ENCODE results near the gene GRIA4. TPM values are rescaled to one million over a fixed set of nuclear protein-coding genes. Genes with fewer than 3 reads are reported as not detected.

GRIA4 gene
- polyA plus RNA-seq, 1 of the 3 experiments (the other 2 are of a cell fraction), result 0.02 TPM

DNA sequence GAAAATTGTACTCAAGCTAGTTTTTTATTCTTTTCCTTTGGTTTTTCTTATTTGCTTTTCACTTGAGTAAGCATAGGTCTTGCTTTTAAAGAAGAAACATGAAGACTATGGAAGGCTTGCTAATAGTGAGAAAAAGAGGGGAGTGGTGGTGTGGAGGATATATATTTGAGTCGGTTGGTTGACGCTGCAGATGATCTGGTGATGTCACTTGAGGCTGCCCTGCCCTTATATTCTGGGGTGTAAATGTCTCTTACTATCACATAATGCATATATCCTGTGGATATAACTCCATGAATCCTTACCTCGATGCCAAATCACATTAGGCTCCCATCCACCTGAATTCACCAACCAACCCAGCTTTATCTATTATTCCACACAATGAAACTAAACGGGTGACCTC, 2.9 kb downstream of the GRIA4 start:
- ChIA-PET POLR2A (no interaction called here), CTCF (interaction anchor here (1.8 to 2.0 kb wide), 3 partner anchors 18 to 1930 kb away, joined by 7 to 11 read pairs (median 7); no protein-coding TSS in a partner anchor)
- no peaks in the 10 kb centered on the region for H3F3A ChIP-seq (replicated peaks; ENCODE audit: insufficient read depth)
- H4K20me1 ChIP-seq (ENCODE audit: insufficient read depth), result no peaks in the 10 kb centered on the region
- no peak overlapping the region for H3K4me3 ChIP-seq (ENCODE audit: low read depth in 2 of 2, low read length in 1 of 2)
- no peaks in the 10 kb centered on the region for H3K79me2 ChIP-seq (ENCODE audit: insufficient read depth)
- no peak for DNase-seq
- peaks cover 34% of the 10 kb centered on the region for H3K27me3 ChIP-seq (ENCODE audit: insufficient read depth)
- H3K27ac ChIP-seq (ENCODE audit: low read depth in 2 of 2, low read length in 1 of 2), result no peak overlapping the region
- TF ChIP-seq CHD2 (IDR thresholded peaks at IDR 0.05; ENCODE audit: low read length, partially characterized antibody) (no peak), GABPA (IDR thresholded peaks at IDR 0.05; ENCODE audit: low read depth) (no peak), MEF2A (IDR thresholded peaks at IDR 0.05; ENCODE audit: borderline replicate concordance, low read depth) (no peak), NFIC (IDR thresholded peaks at IDR 0.05; ENCODE audit: borderline replicate concordance) (no peak), GATA2 (CRISPR knock-in tag; IDR thresholded peaks at IDR 0.05) (no peak)
- TF ChIP-seq, protein P1, sequence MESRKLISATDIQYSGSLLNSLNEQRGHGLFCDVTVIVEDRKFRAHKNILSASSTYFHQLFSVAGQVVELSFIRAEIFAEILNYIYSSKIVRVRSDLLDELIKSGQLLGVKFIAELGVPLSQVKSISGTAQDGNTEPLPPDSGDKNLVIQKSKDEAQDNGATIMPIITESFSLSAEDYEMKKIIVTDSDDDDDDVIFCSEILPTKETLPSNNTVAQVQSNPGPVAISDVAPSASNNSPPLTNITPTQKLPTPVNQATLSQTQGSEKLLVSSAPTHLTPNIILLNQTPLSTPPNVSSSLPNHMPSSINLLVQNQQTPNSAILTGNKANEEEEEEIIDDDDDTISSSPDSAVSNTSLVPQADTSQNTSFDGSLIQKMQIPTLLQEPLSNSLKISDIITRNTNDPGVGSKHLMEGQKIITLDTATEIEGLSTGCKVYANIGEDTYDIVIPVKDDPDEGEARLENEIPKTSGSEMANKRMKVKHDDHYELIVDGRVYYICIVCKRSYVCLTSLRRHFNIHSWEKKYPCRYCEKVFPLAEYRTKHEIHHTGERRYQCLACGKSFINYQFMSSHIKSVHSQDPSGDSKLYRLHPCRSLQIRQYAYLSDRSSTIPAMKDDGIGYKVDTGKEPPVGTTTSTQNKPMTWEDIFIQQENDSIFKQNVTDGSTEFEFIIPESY (IDR thresholded peaks at IDR 0.05; ENCODE audit: borderline replicate concordance, low read depth), result no peak
- no peaks in the 10 kb centered on the region for H3K9me2 ChIP-seq
- H3K4me2 ChIP-seq, result no peak overlapping the region
- H3K4me1 ChIP-seq (ENCODE audit: control insufficient read depth in 1 of 2, insufficient read depth in 2 of 2, low read depth in 1 of 2, low read length in 1 of 2), result peaks cover 0 to 7% of the 10 kb centered on the region in 2 experiments; a peak in 2 of 4 replicates
- no peaks in the 10 kb centered on the region for H3K9me3 ChIP-seq
- H2AFZ ChIP-seq (ENCODE audit: low read depth), result no peak overlapping the region
- WGBS (ENCODE audit: low lambda C conversion rate), result 77% methylated on average over 4 of the region's 4 CpGs
- no peak overlapping the region for H3K9ac ChIP-seq
- H3K36me3 ChIP-seq (replicated peaks in 1 of 2; ENCODE audit: control insufficient read depth in 1 of 2, insufficient read depth in 2 of 2, low read length in 1 of 2), result no peaks in the 10 kb centered on the region

DNA sequence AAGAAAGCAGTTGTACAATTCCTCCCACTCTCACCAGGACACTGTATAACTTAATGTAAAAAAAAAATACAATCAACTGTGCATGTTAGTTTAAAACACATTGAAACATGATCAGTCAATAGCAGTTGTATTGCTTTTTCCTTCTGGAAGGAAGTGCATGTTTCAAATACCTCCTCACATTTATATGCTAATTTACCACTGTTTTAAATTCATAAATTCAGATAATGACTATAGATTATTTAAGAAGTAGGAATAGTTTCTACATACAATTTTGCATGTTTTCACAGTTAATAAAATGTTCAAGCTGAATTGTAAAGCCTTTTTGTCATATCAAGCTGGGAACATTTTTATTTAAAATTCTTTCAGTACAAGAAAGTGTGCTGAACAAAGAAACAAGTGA, 3.3 kb downstream of the GRIA4 start:
- peaks cover 34% of the 10 kb centered on the region for H3K27me3 ChIP-seq (ENCODE audit: insufficient read depth)
- no peak overlapping the region for H3K4me3 ChIP-seq (ENCODE audit: low read depth in 2 of 2, low read length in 1 of 2)
- no peaks in the 10 kb centered on the region for H3F3A ChIP-seq (replicated peaks; ENCODE audit: insufficient read depth)
- no peaks in the 10 kb centered on the region for H3K9me3 ChIP-seq
- no peak overlapping the region for H3K9ac ChIP-seq
- no peaks in the 10 kb centered on the region for H3K79me2 ChIP-seq (ENCODE audit: insufficient read depth)
- no peak overlapping the region for H2AFZ ChIP-seq (ENCODE audit: low read depth)
- H3K9me2 ChIP-seq, result no peaks in the 10 kb centered on the region
- CTCF ChIA-PET, result no interaction called here
- POLR2A ChIA-PET, result no interaction called here
- TF ChIP-seq EP300 (IDR thresholded peaks at IDR 0.05; ENCODE audit: borderline replicate concordance in 1 of 2, low read depth in 1 of 2, low read length in 1 of 2) (no peak), JUND (IDR thresholded peaks at IDR 0.05) (no peak), RCOR1 (IDR thresholded peaks at IDR 0.05; ENCODE audit: low read length) (no peak), TCF12 (IDR thresholded peaks at IDR 0.05) (no peak), RXRA (IDR thresholded peaks at IDR 0.05; ENCODE audit: borderline replicate concordance, low read depth) (no peak), CHD2 (IDR thresholded peaks at IDR 0.05; ENCODE audit: low read length, partially characterized antibody) (no peak), FOSL2 (IDR thresholded peaks at IDR 0.05; ENCODE audit: borderline replicate concordance, low read depth) (no peak), EZH2phosphoT487 (IDR thresholded peaks at IDR 0.05; ENCODE audit: borderline replicate concordance, low read depth) (no peak), FOXM1 (IDR thresholded peaks at IDR 0.05; ENCODE audit: low read depth) (no peak), SMC3 (IDR thresholded peaks at IDR 0.05; ENCODE audit: low read depth, low read length) (no peak), MXI1 (IDR thresholded peaks at IDR 0.05; ENCODE audit: low read depth, low read length) (no peak), TAF1 (IDR thresholded peaks at IDR 0.05; ENCODE audit: borderline replicate concordance, low read depth, low read length) (no peak)
- TF ChIP-seq, protein P1 (IDR thresholded peaks at IDR 0.05; ENCODE audit: borderline replicate concordance, low read depth), result no peak
- TF ChIP-seq, protein P2, sequence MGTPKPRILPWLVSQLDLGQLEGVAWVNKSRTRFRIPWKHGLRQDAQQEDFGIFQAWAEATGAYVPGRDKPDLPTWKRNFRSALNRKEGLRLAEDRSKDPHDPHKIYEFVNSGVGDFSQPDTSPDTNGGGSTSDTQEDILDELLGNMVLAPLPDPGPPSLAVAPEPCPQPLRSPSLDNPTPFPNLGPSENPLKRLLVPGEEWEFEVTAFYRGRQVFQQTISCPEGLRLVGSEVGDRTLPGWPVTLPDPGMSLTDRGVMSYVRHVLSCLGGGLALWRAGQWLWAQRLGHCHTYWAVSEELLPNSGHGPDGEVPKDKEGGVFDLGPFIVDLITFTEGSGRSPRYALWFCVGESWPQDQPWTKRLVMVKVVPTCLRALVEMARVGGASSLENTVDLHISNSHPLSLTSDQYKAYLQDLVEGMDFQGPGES (IDR thresholded peaks at IDR 0.05; ENCODE audit: low read depth, low read length), result no peak
- no peak for DNase-seq
- no peak overlapping the region for H3K27ac ChIP-seq (ENCODE audit: low read depth in 2 of 2, low read length in 1 of 2)
- peaks cover 0 to 7% of the 10 kb centered on the region in 2 experiments; a peak in 2 of 4 replicates for H3K4me1 ChIP-seq (ENCODE audit: control insufficient read depth in 1 of 2, insufficient read depth in 2 of 2, low read depth in 1 of 2, low read length in 1 of 2)
- no peak overlapping the region for H3K4me2 ChIP-seq
- H3K36me3 ChIP-seq (replicated peaks in 1 of 2; ENCODE audit: control insufficient read depth in 1 of 2, insufficient read depth in 2 of 2, low read length in 1 of 2), result no peaks in the 10 kb centered on the region
- no peaks in the 10 kb centered on the region for H4K20me1 ChIP-seq (ENCODE audit: insufficient read depth)

Measured in SK-N-SH (cell line).